ENCODE measurements around the gene FAM221B.

Gene FAM221B

DNA sequence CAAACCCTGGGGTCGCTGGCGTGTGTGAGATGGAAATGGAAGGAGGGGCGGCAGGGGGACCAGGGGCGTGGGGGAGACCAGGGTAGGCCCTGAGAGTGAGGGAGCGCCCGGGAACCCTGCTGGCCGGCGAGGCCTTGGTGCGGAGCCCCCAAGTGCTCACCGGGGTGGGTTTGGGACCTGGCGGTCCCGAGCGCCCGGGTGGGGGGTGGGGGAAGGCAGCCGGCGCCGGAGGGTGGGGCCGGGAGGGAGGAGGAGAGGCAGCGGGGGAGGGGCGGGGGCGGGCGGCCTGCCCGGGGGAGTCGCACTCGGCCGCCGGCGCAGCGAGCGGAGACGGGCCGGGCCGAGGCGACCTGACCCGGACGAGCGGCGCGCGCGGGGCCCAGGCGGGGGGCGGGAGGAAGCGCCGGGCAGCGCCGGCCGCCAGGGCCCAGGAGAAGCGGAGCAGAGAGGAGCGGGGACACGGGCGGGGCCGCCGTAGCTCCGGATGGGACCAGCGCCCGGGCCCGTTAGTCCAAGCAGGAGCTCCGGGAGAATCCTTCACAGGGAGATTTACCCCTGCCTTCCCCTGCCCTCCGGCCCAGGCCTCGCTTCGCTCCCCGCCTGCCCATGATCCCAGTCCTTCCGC lies 37.1 kb downstream of the FAM221B start, which contains the start of gene NPR2:
Gene NPR2, plus strand, starts transcription at position 295 of the 625 bp plus-strand sequence. CDS start 818 bp downstream, outside the sequence.
- Histone ChIP-seq H3K79me2 (ENCODE audit: low read length) (no peaks in the 10 kb centered on the region), H4K20me1 (ENCODE audit: insufficient read depth, low read length) (no peaks in the 10 kb centered on the region), H3K4me1 (ENCODE audit: low read length) (peaks cover 37% of the 10 kb centered on the region), H3K27ac (ENCODE audit: low read length) (no peak within 1 kb of the TSS), H3K4me3 (ENCODE audit: low read length) (peak within 1 kb of the TSS; percentile 66), H3K9me3 (ENCODE audit: insufficient read depth, low read length) (no peaks in the 10 kb centered on the region), H3K27me3 (ENCODE audit: low read depth, low read length) (no peaks in the 10 kb centered on the region), H3K4me2 (ENCODE audit: low read length) (peak within 1 kb of the TSS; percentile 51), H3K9ac (ENCODE audit: low read length) (no peak within 1 kb of the TSS), H3K36me3 (replicated peaks; ENCODE audit: low read depth, low read length) (no peaks in the 10 kb centered on the region), H2AFZ (ENCODE audit: low read depth, low read length) (no peak within 1 kb of the TSS)
- no peak for TF ChIP-seq EZH2phosphoT487 (IDR thresholded peaks at IDR 0.05; ENCODE audit: low read depth)

GRCh38 chr9:35790385-35791296 lies 37.9 kb downstream of the FAM221B start:
- Histone ChIP-seq H3K4me2 (ENCODE audit: low read length) (peak overlapping the region; percentile 51), H3K9ac (ENCODE audit: low read length) (no peak overlapping the region), H3K9me3 (ENCODE audit: insufficient read depth, low read length) (no peaks in the 10 kb centered on the region), H2AFZ (ENCODE audit: low read depth, low read length) (no peak overlapping the region), H3K79me2 (ENCODE audit: low read length) (no peaks in the 10 kb centered on the region), H3K27me3 (ENCODE audit: low read depth, low read length) (no peaks in the 10 kb centered on the region), H4K20me1 (ENCODE audit: insufficient read depth, low read length) (no peaks in the 10 kb centered on the region), H3K4me3 (ENCODE audit: low read length) (peak overlapping the region; percentile 49), H3K4me1 (ENCODE audit: low read length) (peaks cover 40% of the 10 kb centered on the region), H3K27ac (ENCODE audit: low read length) (no peak overlapping the region), H3K36me3 (replicated peaks; ENCODE audit: low read depth, low read length) (no peaks in the 10 kb centered on the region)
- TF ChIP-seq CTCF (IDR thresholded peaks at IDR 0.05; ENCODE audit: low read depth, low read length) (peak; percentile 92), EZH2phosphoT487 (IDR thresholded peaks at IDR 0.05; ENCODE audit: low read depth) (no peak)

- Histone ChIP-seq H3K4me1 (ENCODE audit: low read length) (peaks cover 47% of the 10 kb centered on the region), H3K27me3 (ENCODE audit: low read depth, low read length) (no peaks in the 10 kb centered on the region), H3K4me3 (ENCODE audit: low read length) (no peak overlapping the region), H4K20me1 (ENCODE audit: insufficient read depth, low read length) (no peaks in the 10 kb centered on the region), H3K9me3 (ENCODE audit: insufficient read depth, low read length) (no peaks in the 10 kb centered on the region), H2AFZ (ENCODE audit: low read depth, low read length) (no peak overlapping the region), H3K27ac (ENCODE audit: low read length) (no peak overlapping the region), H3K79me2 (ENCODE audit: low read length) (no peaks in the 10 kb centered on the region), H3K4me2 (ENCODE audit: low read length) (no peak overlapping the region), H3K36me3 (replicated peaks; ENCODE audit: low read depth, low read length) (no peaks in the 10 kb centered on the region), H3K9ac (ENCODE audit: low read length) (no peak overlapping the region)
- TF ChIP-seq CTCF (IDR thresholded peaks at IDR 0.05; ENCODE audit: low read depth, low read length) (no peak), EZH2phosphoT487 (IDR thresholded peaks at IDR 0.05; ENCODE audit: low read depth) (no peak)
Measured at GRCh38 chr9:35790025-35790384, 38.5 kb downstream of the FAM221B start.

DNA sequence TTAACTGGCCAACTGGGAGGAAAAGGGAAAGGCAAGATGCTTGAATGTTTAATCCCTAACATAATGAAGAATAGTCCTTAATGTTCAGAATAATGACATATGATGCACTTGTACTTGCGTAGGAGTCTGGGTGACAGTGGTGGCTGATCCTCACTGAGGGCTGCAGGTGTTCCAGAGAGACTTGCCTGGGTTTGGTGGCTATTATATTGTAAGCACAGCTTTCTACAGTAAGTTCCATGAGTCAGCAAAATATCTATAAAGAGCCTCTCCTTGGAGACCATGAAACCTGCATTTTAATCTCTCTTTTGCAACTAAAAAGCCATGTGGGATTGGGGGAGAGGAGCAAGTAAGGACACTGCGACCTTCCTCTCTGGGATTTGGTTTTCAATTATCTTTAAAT lies 39.0 kb downstream of the FAM221B start:
- H3K27me3 ChIP-seq (ENCODE audit: low read depth, low read length): no peaks in the 10 kb centered on the region
- H3K9ac ChIP-seq (ENCODE audit: low read length): no peak overlapping the region
- no peaks in the 10 kb centered on the region for H3K9me3 ChIP-seq (ENCODE audit: insufficient read depth, low read length)
- no peak overlapping the region for H3K27ac ChIP-seq (ENCODE audit: low read length)
- H3K36me3 ChIP-seq (replicated peaks; ENCODE audit: low read depth, low read length): no peaks in the 10 kb centered on the region
- H2AFZ ChIP-seq (ENCODE audit: low read depth, low read length): no peak overlapping the region
- H3K4me1 ChIP-seq (ENCODE audit: low read length): peaks cover 50% of the 10 kb centered on the region
- no peaks in the 10 kb centered on the region for H4K20me1 ChIP-seq (ENCODE audit: insufficient read depth, low read length)
- no peak for TF ChIP-seq EZH2phosphoT487 (IDR thresholded peaks at IDR 0.05; ENCODE audit: low read depth)
- no peak for TF ChIP-seq CTCF (IDR thresholded peaks at IDR 0.05; ENCODE audit: low read depth, low read length)
- H3K4me2 ChIP-seq (ENCODE audit: low read length): no peak overlapping the region
- no peak overlapping the region for H3K4me3 ChIP-seq (ENCODE audit: low read length)
- H3K79me2 ChIP-seq (ENCODE audit: low read length): no peaks in the 10 kb centered on the region
